K562 (cell line): ENCODE measurements around the gene DDX39A. TPM values are rescaled to one million over a fixed set of nuclear protein-coding genes. Genes with fewer than 3 reads are reported as not detected.
A peak's percentile ranks its signal among the peaks of the same experiment; 100 is the strongest.

Experiments used
- ARID2 ChIP-seq: fragments of 450-650 bp; IDR thresholded peaks from 2 replicates; pipeline ENCODE4 v1.6.1; 2017; ENCODE audit warnings: antibody characterized with exemption, mild to moderate bottlenecking
- BCLAF1 ChIP-seq, 2 experiments: fragments of 450-650 bp in 1 of 2; IDR thresholded peaks; 2 replicates each; pipeline ENCODE4 v1.6.1; 2011 to 2017; ENCODE audit warnings: low read depth in 2 of 2, antibody characterized with exemption in 1 of 2, borderline replicate concordance in 1 of 2, low read length in 1 of 2, mild to moderate bottlenecking in 1 of 2, mixed read lengths in 1 of 2; ENCODE audit not compliant: control insufficient read depth in 1 of 2
- ETS1 ChIP-seq: conservative IDR thresholded peaks from 2 replicates; pipeline ENCODE4 v1.6.1; 2011; ENCODE audit warnings: low read depth, mild to moderate bottlenecking, low read length; ENCODE audit not compliant: control insufficient read depth
- GABPB1 ChIP-seq: sonication (generic); formaldehyde crosslinking; IDR thresholded peaks from 2 replicates; pipeline ENCODE4 v1.8.0; 2022; ENCODE audit warnings: mild to moderate bottlenecking, missing genetic modification reagents
- HNRNPUL1 ChIP-seq: fragments of 200-400 bp; formaldehyde crosslinking; IDR thresholded peaks from 2 replicates; pipeline ENCODE4 v1.6.1; 2017; ENCODE audit warnings: low read length
- KLF16 ChIP-seq: IDR thresholded peaks from 2 replicates; pipeline ENCODE4 v1.6.1; 2016; ENCODE audit warnings: antibody characterized with exemption
- MAFF ChIP-seq: IDR thresholded peaks from 2 replicates; pipeline ENCODE4 v1.6.1; 2012; ENCODE audit warnings: low read length, improper control_type of control experiment
- MEF2D ChIP-seq: conservative IDR thresholded peaks from 2 replicates; pipeline ENCODE4 v1.6.1; 2016; ENCODE audit warnings: low read depth, missing genetic modification characterization, missing compliant biosample characterization
- NONO ChIP-seq, 2 experiments: fragments of 200-400 bp in 1 of 2; fragments of 450-650 bp in 1 of 2; formaldehyde crosslinking in 1 of 2; IDR thresholded peaks; 2 replicates each; pipeline ENCODE4 v1.6.1; 2017; ENCODE audit warnings: low read depth in 2 of 2, mild to moderate bottlenecking in 2 of 2, moderate library complexity in 2 of 2, low read length in 1 of 2
- RHOXF2B ChIP-seq: fragments of 250-450 bp; sonication (Bioruptor Pico); conservative IDR thresholded peaks from 2 replicates; pipeline ENCODE4 v1.5.1; 2021
- RNF2 ChIP-seq: sonication (generic); IDR thresholded peaks from 2 replicates; pipeline ENCODE4 v1.6.1; 2016
- TFAP4 ChIP-seq: sonication (generic); formaldehyde crosslinking; IDR thresholded peaks from 2 replicates; pipeline ENCODE4 v1.8.0; 2022; ENCODE audit warnings: missing genetic modification reagents, mild to moderate bottlenecking, moderate library complexity, borderline replicate concordance
- XRCC3 ChIP-seq: fragments of 450-650 bp; IDR thresholded peaks from 2 replicates; pipeline ENCODE4 v1.6.1; 2017; ENCODE audit warnings: mild to moderate bottlenecking, moderate library complexity
- XRCC4 ChIP-seq: IDR thresholded peaks from one replicate; pipeline ENCODE4 v1.6.1; 2011; ENCODE audit not compliant: insufficient read depth, insufficient read length; ENCODE audit errors: extremely low read depth
- ZNF263 ChIP-seq: sonication (generic); formaldehyde crosslinking; IDR thresholded peaks from 2 replicates; pipeline ENCODE4 v1.8.0; 2022; ENCODE audit warnings: mild to moderate bottlenecking, missing genetic modification reagents, borderline replicate concordance
- ZNF398 ChIP-seq: fragments of 250-450 bp; sonication (Bioruptor Pico); IDR thresholded peaks from 2 replicates; pipeline ENCODE4 v1.8.0; 2021; ENCODE audit warnings: moderate library complexity, mild to moderate bottlenecking, inconsistent platforms
- ZNF707 ChIP-seq: fragments of 250-450 bp; sonication (Bioruptor Pico); conservative IDR thresholded peaks from 2 replicates; pipeline ENCODE4 v1.8.0; 2022; ENCODE audit warnings: inconsistent platforms, mild to moderate bottlenecking, moderate library complexity
- polyA plus RNA-seq, 8 experiments: library from polyadenylated mRNA; depleted of rRNA in 4 of 8; stranded (reverse) in 5 of 8; unstranded in 3 of 8; fragments of >200 nt; fragmentation: Nextera tagmentation in 2 of 8; fragmentation: Illumina TruSeq in 1 of 8; extraction: Ambion mirVana in 2 of 8; extraction: Trizol in 1 of 8; gene quantifications; 2 replicates each; pipeline versions ENCODE4 v1.2.1 to v1.2.3, GENCODE V29; 2011 to 2014; ENCODE audit warnings: inconsistent platforms in 1 of 8, missing spikeins in 1 of 8
- total RNA-seq, 7 experiments: library from RNA; depleted of rRNA in 6 of 7; stranded (reverse); fragments of >200 nt in 6 of 7; fragmentation: Illumina TruSeq in 2 of 7; extraction: Trizol in 2 of 7; gene quantifications; 2 replicates each; pipeline versions ENCODE4 v1.2.1 to v1.2.3, GENCODE V29; 2011 to 2021; ENCODE audit warnings: low replicate concordance in 1 of 7
- TF ChIP-seq, protein P1 (sequence below): IDR thresholded peaks from 3 replicates; pipeline ENCODE4 v1.6.1; 2011; ENCODE audit warnings: borderline replicate concordance, mild to moderate bottlenecking; ENCODE audit not compliant: insufficient read length, insufficient read depth
- TF ChIP-seq, protein P2 (sequence below), 2 experiments: fragments of 450-650 bp; conservative IDR thresholded peaks; 2 replicates each; pipeline ENCODE4 v1.6.1; 2017; ENCODE audit warnings: mild to moderate bottlenecking in 2 of 2, moderate library complexity in 2 of 2

Gene DDX39A
- total and polyA plus RNA-seq, 9 of the 15 experiments (the other 6 are each of a cell fraction or from before 2014, with no cell fraction given): 90.3 to 250 (median 188) TPM

- TF ChIP-seq, protein P1, sequence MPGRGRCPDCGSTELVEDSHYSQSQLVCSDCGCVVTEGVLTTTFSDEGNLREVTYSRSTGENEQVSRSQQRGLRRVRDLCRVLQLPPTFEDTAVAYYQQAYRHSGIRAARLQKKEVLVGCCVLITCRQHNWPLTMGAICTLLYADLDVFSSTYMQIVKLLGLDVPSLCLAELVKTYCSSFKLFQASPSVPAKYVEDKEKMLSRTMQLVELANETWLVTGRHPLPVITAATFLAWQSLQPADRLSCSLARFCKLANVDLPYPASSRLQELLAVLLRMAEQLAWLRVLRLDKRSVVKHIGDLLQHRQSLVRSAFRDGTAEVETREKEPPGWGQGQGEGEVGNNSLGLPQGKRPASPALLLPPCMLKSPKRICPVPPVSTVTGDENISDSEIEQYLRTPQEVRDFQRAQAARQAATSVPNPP: no peak
- TF ChIP-seq MEF2D: no peak
- TF ChIP-seq ZNF263 (CRISPR knock-in tag): no peak
- TF ChIP-seq XRCC3: no peak
- TF ChIP-seq NONO (IDR thresholded peaks at IDR 0.05; ENCODE audit: low read depth in 2 of 2, low read length in 1 of 2): no peak
- no peak for TF ChIP-seq BCLAF1 (IDR thresholded peaks at IDR 0.05; ENCODE audit: borderline replicate concordance in 1 of 2, control insufficient read depth in 1 of 2, low read depth in 2 of 2, low read length in 1 of 2)
- 0 out of 2 replicates have a peak, but pooled peaks have one; percentile 11 for TF ChIP-seq TFAP4 (CRISPR knock-in tag)
- no peak for TF ChIP-seq ZNF398
- no peak for TF ChIP-seq XRCC4
- no peak for TF ChIP-seq MAFF
- TF ChIP-seq ETS1: no peak
- TF ChIP-seq, protein P2, sequence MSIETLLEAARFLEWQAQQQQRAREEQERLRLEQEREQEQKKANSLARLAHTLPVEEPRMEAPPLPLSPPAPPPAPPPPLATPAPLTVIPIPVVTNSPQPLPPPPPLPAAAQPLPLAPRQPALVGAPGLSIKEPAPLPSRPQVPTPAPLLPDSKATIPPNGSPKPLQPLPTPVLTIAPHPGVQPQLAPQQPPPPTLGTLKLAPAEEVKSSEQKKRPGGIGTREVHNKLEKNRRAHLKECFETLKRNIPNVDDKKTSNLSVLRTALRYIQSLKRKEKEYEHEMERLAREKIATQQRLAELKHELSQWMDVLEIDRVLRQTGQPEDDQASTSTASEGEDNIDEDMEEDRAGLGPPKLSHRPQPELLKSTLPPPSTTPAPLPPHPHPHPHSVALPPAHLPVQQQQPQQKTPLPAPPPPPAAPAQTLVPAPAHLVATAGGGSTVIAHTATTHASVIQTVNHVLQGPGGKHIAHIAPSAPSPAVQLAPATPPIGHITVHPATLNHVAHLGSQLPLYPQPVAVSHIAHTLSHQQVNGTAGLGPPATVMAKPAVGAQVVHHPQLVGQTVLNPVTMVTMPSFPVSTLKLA (conservative IDR thresholded peaks at IDR 0.05): no peak
- TF ChIP-seq RNF2: no peak
- no peak for TF ChIP-seq RHOXF2B
- no peak for TF ChIP-seq ZNF707 (CRISPR knock-in tag)
- TF ChIP-seq KLF16: no peak
- TF ChIP-seq HNRNPUL1: no peak
- TF ChIP-seq GABPB1 (CRISPR knock-in tag): no peak
- peak; percentile 83 for TF ChIP-seq ARID2
Measured at GRCh38 chr19:14361824-14362223, 57.3 kb downstream of the DDX39A start (continued).
